Panc1 (cell line): Measurements from ENCODE around the gene GNL1.

Experiments used
- CTCF ChIP-seq: fragments of 450-650 bp; IDR thresholded peaks from 2 replicates; pipeline ENCODE4 v1.5.1; 2017; ENCODE audit warnings: mild to moderate bottlenecking
- SIN3A ChIP-seq: IDR thresholded peaks from 2 replicates; pipeline ENCODE4 v1.6.1; 2012; ENCODE audit warnings: low read depth, mild to moderate bottlenecking, low read length, moderate library complexity, borderline replicate concordance; ENCODE audit not compliant: insufficient read depth

GRCh38 chr6:30592287-30592686, 36.0 kb upstream of the GNL1 start:
- no peak for TF ChIP-seq SIN3A
- TF ChIP-seq CTCF = no peak
